K562 (cell line): ENCODE results near the gene TRIAP1. TPM values are rescaled to one million over a fixed set of nuclear protein-coding genes. Genes with fewer than 3 reads are reported as not detected.

Experiments used
- CBX1 ChIP-seq: sonication (generic); IDR thresholded peaks from 2 replicates; pipeline ENCODE4 v1.6.1; 2016; ENCODE audit warnings: antibody characterized with exemption, low read depth, mild to moderate bottlenecking
- FOXP1 ChIP-seq: sonication (generic); formaldehyde crosslinking; IDR thresholded peaks from 2 replicates; pipeline ENCODE4 v1.8.0; 2022; ENCODE audit warnings: mild to moderate bottlenecking, missing genetic modification reagents
- GMEB1 ChIP-seq: fragments of 250-450 bp; sonication (Bioruptor Pico); IDR thresholded peaks from 2 replicates; pipeline ENCODE4 v1.4.0; 2020; ENCODE audit warnings: mild to moderate bottlenecking
- ID3 ChIP-seq, 2 experiments: fragments of 250-450 bp in 1 of 2; fragments of 450-650 bp in 1 of 2; sonication (Bioruptor Pico) in 1 of 2; IDR thresholded peaks; 2 replicates each; pipeline versions ENCODE4 v1.6.1 to v1.8.0; 2016 to 2021; ENCODE audit warnings: mild to moderate bottlenecking in 2 of 2, moderate library complexity in 2 of 2, missing compliant biosample characterization in 1 of 2, missing genetic modification characterization in 1 of 2
- NCOA2 ChIP-seq, 2 experiments: fragments of 450-650 bp; IDR thresholded peaks; 2 replicates each; pipeline ENCODE4 v1.6.1; 2018; ENCODE audit warnings: mild to moderate bottlenecking in 2 of 2, moderate library complexity in 1 of 2; ENCODE audit not compliant: partially characterized antibody in 2 of 2
- NONO ChIP-seq, 2 experiments: fragments of 200-400 bp in 1 of 2; fragments of 450-650 bp in 1 of 2; formaldehyde crosslinking in 1 of 2; IDR thresholded peaks; 2 replicates each; pipeline ENCODE4 v1.6.1; 2017; ENCODE audit warnings: low read depth in 2 of 2, mild to moderate bottlenecking in 2 of 2, moderate library complexity in 2 of 2, low read length in 1 of 2
- NR2F6 ChIP-seq: fragments of 450-650 bp; formaldehyde crosslinking; IDR thresholded peaks from 2 replicates; pipeline ENCODE4 v1.4.0; 2020; ENCODE audit warnings: mild to moderate bottlenecking
- RBFOX2 ChIP-seq: fragments of 200-400 bp; formaldehyde crosslinking; IDR thresholded peaks from 2 replicates; pipeline ENCODE4 v1.6.1; 2017; ENCODE audit warnings: low read depth, mild to moderate bottlenecking, low read length, moderate library complexity
- ZBTB40 ChIP-seq, 2 experiments: fragments of 450-650 bp in 1 of 2; sonication (generic) in 1 of 2; formaldehyde crosslinking in 1 of 2; IDR thresholded peaks; 2 replicates each; pipeline versions ENCODE4 v1.7.1 to v1.9.0; 2016 to 2022; ENCODE audit warnings: inconsistent platforms in 1 of 2, mild to moderate bottlenecking in 1 of 2, missing genetic modification reagents in 1 of 2
- ZFP1 ChIP-seq: fragments of 450-650 bp; formaldehyde crosslinking; IDR thresholded peaks from 2 replicates; pipeline ENCODE4 v1.4.0; 2020; ENCODE audit warnings: mild to moderate bottlenecking, mixed read lengths
- polyA plus RNA-seq, 8 experiments: library from polyadenylated mRNA; depleted of rRNA in 4 of 8; stranded (reverse) in 5 of 8; unstranded in 3 of 8; fragments of >200 nt; fragmentation: Nextera tagmentation in 2 of 8; fragmentation: Illumina TruSeq in 1 of 8; extraction: Ambion mirVana in 2 of 8; extraction: Trizol in 1 of 8; gene quantifications; 2 replicates each; pipeline versions ENCODE4 v1.2.1 to v1.2.3, GENCODE V29; 2011 to 2014; ENCODE audit warnings: inconsistent platforms in 1 of 8, missing spikeins in 1 of 8
- total RNA-seq, 7 experiments: library from RNA; depleted of rRNA in 6 of 7; stranded (reverse); fragments of >200 nt in 6 of 7; fragmentation: Illumina TruSeq in 2 of 7; extraction: Trizol in 2 of 7; gene quantifications; 2 replicates each; pipeline versions ENCODE4 v1.2.1 to v1.2.3, GENCODE V29; 2011 to 2021; ENCODE audit warnings: low replicate concordance in 1 of 7

Gene TRIAP1
- total and polyA plus RNA-seq, 9 of the 15 experiments (the other 6 are each of a cell fraction or from before 2014, with no cell fraction given), result 37.3 to 354 (median 65.4) TPM

GRCh38 chr12:120469450-120470149 is 23.4 kb upstream of the TRIAP1 start, which contains the start of gene SRSF9 (continued):
- TF ChIP-seq ZFP1, result no peak
- peak; percentile 77 for TF ChIP-seq GMEB1 (CRISPR knock-in tag)
- peak; percentile 35 to 86; a peak in 3 of 4 replicates for TF ChIP-seq NONO (IDR thresholded peaks at IDR 0.05; ENCODE audit: low read depth in 2 of 2, low read length in 1 of 2)
- no peak for TF ChIP-seq NCOA2 (IDR thresholded peaks at IDR 0.05; ENCODE audit: partially characterized antibody in 2 of 2)
- TF ChIP-seq RBFOX2, result peak; percentile 89
- no peak for TF ChIP-seq ZBTB40 (IDR thresholded peaks at IDR 0.05)
- no peak for TF ChIP-seq ZBTB40 (CRISPR knock-in tag; IDR thresholded peaks at IDR 0.05)
- no peak for TF ChIP-seq NR2F6 (CRISPR knock-in tag)
- peak; percentile 58; the same call in 1 of the 2 replicates for TF ChIP-seq CBX1
- peak; percentile 69 for TF ChIP-seq FOXP1 (CRISPR knock-in tag)
- no peak for TF ChIP-seq ID3 (CRISPR knock-in tag; IDR thresholded peaks at IDR 0.05)
- 0 out of 2 replicates have a peak, but pooled peaks have one; percentile 58 for TF ChIP-seq ID3 (tag; IDR thresholded peaks at IDR 0.05)
